HCT116 (cell line): ENCODE data around the gene TEN1.

ENCODE experiments used
- EGR1 ChIP-seq: IDR thresholded peaks from 2 replicates; pipeline ENCODE4 v1.6.1; 2012; ENCODE audit warnings: low read depth
- EZH2 ChIP-seq: fragments of 200-600 bp; sonication (generic); IDR thresholded peaks from 2 replicates; pipeline ENCODE4 v1.6.1; 2017; ENCODE audit warnings: antibody characterized with exemption, mixed run types
- EZH2phosphoT487 ChIP-seq: fragments of 200-600 bp; IDR thresholded peaks from 2 replicates; pipeline ENCODE4 v1.6.1; 2018; ENCODE audit warnings: antibody characterized with exemption, borderline replicate concordance
- FOSL1 ChIP-seq: IDR thresholded peaks from 2 replicates; pipeline ENCODE4 v1.6.1; 2012; ENCODE audit warnings: low read depth
- POLR2AphosphoS5 ChIP-seq: IDR thresholded peaks from 2 replicates; pipeline ENCODE4 v1.6.1; 2011; ENCODE audit warnings: mild to moderate bottlenecking, low read depth, low read length, moderate library complexity
- ZNF274 ChIP-seq: fragments of 200-500 bp; sonication (Bioruptor generic); IDR thresholded peaks from 2 replicates; pipeline ENCODE4 v1.6.1; 2014; ENCODE audit warnings: mild to moderate bottlenecking, low read depth, low read length, inconsistent platforms
- TF ChIP-seq, protein P1 (sequence below), 3 experiments: fragments of 200-600 bp in 1 of 3; sonication (generic) in 1 of 3; IDR thresholded peaks in 2 of 3; conservative IDR thresholded peaks in 1 of 3; 2 replicates each; pipeline ENCODE4 v1.5.1; 2012 to 2017; ENCODE audit warnings: low read depth in 2 of 3, low read length in 2 of 3, antibody characterized with exemption in 1 of 3, borderline replicate concordance in 1 of 3, control low read depth in 1 of 3, mild to moderate bottlenecking in 1 of 3, mixed read lengths in 1 of 3, mixed run types in 1 of 3, moderate library complexity in 1 of 3; ENCODE audit not compliant: insufficient read depth in 1 of 3
- TF ChIP-seq, protein P2 (sequence below): IDR thresholded peaks from 2 replicates; pipeline ENCODE4 v1.6.1; 2012
- TF ChIP-seq, protein P3 (sequence below): IDR thresholded peaks from 2 replicates; pipeline ENCODE4 v1.6.1; 2012
- TF ChIP-seq, protein P4 (sequence below): IDR thresholded peaks from 2 replicates; pipeline ENCODE4 v1.6.1; 2011; ENCODE audit warnings: mild to moderate bottlenecking, low read length, moderate library complexity; ENCODE audit not compliant: insufficient replicate concordance; ENCODE audit errors: extremely low read depth

DNA sequence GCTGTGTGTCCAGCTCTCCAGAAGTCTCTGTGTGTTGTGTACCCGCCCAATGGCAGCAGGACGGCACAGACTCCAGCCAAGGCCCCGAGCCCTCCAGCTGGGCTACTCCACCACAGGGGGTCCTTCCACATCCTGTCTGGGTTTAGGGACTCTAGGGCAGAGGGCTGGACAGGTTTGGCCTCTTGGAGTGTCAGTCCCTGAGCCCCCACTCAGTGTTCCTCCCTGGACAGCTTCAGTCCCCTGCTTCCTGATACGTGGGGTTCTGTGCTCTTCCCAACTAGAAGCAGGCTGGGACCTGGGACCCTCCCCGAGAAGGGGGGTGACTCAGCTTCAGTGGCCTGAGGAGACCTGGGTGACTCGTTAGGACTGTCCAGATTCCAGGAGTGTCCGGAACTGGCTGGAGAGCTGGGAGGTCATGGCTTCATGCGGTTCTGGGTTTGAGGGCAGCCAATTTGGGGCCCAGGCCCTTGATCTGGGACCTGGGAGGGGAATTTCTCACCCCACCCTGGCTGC, 25.8 kb downstream of the TEN1 start:
- TF ChIP-seq, protein P1, sequence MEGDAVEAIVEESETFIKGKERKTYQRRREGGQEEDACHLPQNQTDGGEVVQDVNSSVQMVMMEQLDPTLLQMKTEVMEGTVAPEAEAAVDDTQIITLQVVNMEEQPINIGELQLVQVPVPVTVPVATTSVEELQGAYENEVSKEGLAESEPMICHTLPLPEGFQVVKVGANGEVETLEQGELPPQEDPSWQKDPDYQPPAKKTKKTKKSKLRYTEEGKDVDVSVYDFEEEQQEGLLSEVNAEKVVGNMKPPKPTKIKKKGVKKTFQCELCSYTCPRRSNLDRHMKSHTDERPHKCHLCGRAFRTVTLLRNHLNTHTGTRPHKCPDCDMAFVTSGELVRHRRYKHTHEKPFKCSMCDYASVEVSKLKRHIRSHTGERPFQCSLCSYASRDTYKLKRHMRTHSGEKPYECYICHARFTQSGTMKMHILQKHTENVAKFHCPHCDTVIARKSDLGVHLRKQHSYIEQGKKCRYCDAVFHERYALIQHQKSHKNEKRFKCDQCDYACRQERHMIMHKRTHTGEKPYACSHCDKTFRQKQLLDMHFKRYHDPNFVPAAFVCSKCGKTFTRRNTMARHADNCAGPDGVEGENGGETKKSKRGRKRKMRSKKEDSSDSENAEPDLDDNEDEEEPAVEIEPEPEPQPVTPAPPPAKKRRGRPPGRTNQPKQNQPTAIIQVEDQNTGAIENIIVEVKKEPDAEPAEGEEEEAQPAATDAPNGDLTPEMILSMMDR (IDR thresholded peaks at IDR 0.05 in 2 of 3, conservative IDR thresholded peaks at IDR 0.05 in 1 of 3; ENCODE audit: borderline replicate concordance in 1 of 3, insufficient read depth in 1 of 3, low read depth in 2 of 3, low read length in 2 of 3): no peak
- TF ChIP-seq EZH2: no peak
- no peak for TF ChIP-seq ZNF274
- TF ChIP-seq EZH2phosphoT487: no peak
- TF ChIP-seq, protein P2, sequence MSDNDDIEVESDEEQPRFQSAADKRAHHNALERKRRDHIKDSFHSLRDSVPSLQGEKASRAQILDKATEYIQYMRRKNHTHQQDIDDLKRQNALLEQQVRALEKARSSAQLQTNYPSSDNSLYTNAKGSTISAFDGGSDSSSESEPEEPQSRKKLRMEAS: no peak
- TF ChIP-seq, protein P3, sequence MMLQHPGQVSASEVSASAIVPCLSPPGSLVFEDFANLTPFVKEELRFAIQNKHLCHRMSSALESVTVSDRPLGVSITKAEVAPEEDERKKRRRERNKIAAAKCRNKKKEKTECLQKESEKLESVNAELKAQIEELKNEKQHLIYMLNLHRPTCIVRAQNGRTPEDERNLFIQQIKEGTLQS: no peak
- no peak for TF ChIP-seq EGR1
- TF ChIP-seq POLR2AphosphoS5: no peak
- TF ChIP-seq, protein P4, sequence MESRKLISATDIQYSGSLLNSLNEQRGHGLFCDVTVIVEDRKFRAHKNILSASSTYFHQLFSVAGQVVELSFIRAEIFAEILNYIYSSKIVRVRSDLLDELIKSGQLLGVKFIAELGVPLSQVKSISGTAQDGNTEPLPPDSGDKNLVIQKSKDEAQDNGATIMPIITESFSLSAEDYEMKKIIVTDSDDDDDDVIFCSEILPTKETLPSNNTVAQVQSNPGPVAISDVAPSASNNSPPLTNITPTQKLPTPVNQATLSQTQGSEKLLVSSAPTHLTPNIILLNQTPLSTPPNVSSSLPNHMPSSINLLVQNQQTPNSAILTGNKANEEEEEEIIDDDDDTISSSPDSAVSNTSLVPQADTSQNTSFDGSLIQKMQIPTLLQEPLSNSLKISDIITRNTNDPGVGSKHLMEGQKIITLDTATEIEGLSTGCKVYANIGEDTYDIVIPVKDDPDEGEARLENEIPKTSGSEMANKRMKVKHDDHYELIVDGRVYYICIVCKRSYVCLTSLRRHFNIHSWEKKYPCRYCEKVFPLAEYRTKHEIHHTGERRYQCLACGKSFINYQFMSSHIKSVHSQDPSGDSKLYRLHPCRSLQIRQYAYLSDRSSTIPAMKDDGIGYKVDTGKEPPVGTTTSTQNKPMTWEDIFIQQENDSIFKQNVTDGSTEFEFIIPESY: no peak
- TF ChIP-seq FOSL1: no peak
